Stimulated activated CD8-positive, alpha-beta memory T cell treated with anti-CD3 and anti-CD28 coated beads, Interleukin-15, amount 100 ng/mL, for 1 hour (primary cell): Measurements from ENCODE around the gene NOS3.
A peak's percentile ranks its signal among the peaks of the same experiment; 100 is the strongest.

Experiments used
- DNase-seq: peaks from one replicate; pipeline ENCODE4 v3.0.0-alpha.2; 2020; ENCODE audit warnings: low read depth

NOS3 gene

GRCh38 chr7:150979713-150980390 is 11.0 kb upstream of the NOS3 start:
- no peak for DNase-seq

DNA sequence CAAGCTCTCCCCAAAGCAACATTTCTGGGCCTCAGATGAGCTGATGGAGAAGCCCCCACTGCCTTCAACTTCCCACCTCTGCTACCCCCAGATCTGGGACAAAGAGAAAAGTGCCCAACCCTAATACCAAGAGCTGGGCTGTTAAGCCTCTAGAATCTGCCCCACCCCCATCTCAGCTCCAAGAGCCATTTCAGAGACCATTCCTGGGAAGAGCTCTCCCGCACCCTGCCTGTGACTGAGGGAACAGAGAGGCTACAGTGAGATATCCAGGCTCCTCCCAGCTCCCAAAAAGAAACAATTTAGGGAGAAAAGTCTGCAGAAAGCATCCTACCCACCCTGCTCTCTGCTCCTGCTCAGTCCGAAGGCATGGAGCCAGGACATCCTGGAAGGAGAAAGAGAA is 10.2 kb upstream of the NOS3 start:
- DNase-seq = no peak

DNA sequence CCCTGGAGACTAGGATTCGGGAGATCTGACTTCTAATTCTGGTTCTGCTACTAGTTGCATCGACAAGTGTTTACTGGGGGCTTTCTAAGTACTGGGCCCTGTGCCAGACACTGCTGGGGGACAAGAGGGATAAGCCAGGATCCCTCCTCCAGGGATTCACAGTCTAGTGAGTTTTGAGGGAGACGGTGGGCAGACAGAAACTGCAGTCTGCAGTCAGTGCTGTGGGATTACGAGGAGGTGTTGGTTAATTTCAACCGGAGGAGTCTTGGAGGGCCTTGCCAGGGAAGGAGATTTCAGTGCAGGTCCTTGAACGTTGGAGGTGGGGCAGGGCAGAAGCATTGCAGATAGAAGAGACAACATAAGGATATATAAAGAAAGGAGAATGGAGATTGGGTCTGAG is 9.2 kb upstream of the NOS3 start:
- no peak for DNase-seq

DNA sequence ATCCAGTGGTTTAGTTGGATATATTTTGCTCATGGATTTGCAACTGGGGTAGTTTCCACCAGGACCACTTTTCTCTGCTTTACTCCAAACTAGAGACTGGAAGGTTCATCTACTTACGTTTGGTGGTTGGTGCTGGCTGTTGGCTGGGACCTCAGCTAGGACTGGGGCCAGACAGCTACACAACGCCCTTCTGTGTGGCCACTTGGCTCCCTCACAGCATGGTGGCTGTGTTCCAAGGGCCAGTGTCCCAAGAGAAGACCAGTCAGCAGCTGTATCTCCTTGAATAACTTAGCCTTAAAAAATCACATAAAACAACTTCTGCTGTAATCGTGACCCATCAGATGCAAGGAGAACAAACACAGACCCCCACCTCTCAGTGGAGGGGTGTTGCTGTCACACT is 8.5 kb upstream of the NOS3 start:
- DNase-seq = no peak

- no peak for DNase-seq
Observed at GRCh38 chr7:150983893-150984368, 6.9 kb upstream of the NOS3 start.

- no peak for DNase-seq
Observed at GRCh38 chr7:150986099-150986512, 4.7 kb upstream of the NOS3 start.

DNA sequence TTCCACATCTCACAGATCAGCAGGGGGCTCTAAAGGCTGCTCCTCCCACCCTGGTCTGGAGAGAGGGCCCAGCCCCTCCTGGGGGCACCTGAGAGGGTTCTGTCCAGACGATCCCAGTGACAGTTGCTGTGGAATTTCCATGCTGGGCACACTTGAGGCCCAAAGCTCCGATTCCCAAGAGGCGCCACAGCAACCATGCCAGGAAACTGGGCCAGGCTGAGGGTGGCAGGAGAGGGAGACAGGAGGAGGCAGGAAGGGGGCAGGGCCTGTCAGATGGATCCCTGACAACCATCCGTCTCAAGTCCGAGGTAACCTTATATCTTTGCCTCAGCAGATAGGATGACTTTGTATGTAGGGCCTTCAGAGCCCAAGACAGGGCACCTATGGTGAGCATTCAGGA is 4.3 kb upstream of the NOS3 start:
- no peak for DNase-seq

DNA sequence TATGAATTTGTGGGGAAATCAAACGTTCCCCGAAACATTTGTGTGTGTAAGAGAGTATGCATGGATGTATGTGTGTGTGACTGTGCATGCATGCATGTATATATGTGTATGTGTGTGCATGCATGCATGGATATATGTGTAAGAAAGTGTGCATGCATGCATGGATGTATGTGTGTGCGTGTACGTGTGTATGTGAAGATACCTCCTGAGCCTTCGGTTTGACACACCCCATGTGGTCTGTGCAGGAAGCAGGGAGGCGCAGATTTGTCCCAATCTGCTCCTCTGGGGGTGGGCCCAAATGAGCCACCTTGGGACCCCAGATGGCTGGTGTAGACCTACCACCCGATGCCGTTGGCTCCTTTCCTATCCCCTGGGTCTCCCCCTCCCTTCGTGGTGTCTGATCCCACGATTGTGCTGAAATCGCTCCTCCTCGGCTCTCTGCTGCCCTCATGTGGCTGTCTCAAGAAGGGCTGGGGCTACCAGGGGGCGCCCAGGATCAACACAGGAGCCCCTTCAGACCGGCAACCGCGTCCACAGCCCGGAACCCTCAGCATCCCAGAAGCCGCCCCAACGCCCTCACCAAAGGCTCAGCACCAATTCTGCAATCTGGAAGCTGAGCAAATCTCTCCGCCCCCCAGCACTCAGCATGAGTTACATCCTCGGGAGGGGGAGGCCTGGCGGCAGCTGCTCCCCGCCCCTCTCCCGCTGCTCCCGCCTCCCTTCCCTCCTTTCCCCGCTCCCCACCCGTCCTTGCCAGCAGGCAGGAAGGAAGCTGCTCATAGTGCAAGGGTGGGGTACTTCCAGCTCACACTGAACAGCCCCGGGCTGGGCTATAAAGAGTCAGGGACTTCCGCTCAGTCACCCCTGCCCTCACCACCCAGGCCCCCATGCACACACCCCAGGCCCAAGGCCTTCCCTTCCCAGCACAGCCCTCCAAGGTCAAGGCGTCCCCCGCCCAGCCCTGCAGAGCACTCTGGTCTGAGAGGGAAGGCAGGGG is 2.3 kb upstream of the NOS3 start:
- peak; percentile 49 for DNase-seq

DNA sequence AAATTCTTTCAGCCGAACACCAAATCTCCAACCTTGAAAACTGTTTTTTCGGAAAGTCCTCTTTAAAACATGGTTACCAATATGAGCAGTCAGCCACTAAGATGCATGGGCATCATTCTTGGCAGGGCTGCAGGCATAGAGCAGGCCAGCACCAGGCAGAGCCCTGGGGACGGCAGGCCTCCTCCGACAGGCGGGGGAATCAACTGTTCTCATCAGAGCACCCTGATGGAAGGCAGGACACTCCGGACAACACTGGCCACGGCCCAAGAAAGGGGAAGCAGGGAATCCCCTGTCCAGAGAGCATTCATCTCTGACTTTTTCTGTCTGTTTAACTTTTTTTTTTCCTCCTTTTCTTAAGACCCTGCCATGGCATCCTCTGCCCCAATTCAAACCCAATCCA is 1.4 kb upstream of the NOS3 start:
- no peak for DNase-seq

DNA sequence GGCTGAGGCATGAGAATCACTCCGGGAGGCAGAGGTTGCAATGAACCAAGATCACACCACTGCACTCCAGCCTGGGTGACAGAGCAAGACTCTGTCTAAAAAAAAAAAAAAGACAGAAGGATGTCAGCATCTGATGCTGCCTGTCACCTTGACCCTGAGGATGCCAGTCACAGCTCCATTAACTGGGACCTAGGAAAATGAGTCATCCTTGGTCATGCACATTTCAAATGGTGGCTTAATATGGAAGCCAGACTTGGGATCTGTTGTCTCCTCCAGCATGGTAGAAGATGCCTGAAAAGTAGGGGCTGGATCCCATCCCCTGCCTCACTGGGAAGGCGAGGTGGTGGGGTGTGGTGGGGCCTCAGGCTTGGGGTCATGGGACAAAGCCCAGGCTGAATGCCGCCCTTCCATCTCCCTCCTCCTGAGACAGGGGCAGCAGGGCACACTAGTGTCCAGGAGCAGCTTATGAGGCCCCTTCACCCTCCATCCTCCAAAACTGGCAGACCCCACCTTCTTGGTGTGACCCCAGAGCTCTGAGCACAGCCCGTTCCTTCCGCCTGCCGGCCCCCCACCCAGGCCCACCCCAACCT is 1.3 kb downstream of the NOS3 start:
- no peak for DNase-seq

GRCh38 chr7:150992833-150993302 is 2.1 kb downstream of the NOS3 start:
- DNase-seq = no peak

GRCh38 chr7:150993511-150993910 is 2.7 kb downstream of the NOS3 start:
- no peak for DNase-seq

- no peak for DNase-seq
Observed at GRCh38 chr7:150994141-150994837, 3.5 kb downstream of the NOS3 start.

DNA sequence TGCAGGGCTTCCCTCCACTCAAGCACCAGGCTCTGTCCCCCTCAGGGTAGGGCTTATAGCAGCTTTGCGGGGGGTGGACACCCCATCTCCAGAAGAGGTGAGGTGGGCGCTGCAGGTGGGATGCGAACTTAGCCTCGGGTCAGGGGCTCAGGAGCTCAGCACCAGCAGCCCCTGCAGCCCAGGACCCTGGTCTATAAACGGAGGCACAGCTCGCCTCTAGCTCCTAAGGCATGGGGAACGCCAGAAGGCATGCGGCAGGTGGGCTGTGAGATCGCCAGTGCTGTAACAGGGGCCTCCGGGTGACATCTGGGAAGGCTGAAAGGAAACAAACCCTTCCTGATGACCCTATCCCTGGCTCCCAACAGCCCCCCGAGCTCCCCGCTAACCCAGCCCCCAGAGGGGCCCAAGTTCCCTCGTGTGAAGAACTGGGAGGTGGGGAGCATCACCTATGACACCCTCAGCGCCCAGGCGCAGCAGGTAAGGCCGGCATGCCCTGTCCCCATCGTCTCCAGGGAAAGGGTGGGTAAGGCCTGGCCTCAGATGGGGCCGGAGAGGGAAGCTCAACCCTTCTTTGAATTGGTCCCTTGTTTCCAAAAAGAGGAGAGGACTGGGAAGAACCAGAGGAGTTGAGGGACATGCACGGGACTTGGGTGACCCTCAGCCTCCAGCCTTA is 4.2 kb downstream of the NOS3 start:
- no peak for DNase-seq

GRCh38 chr7:150996376-150997074 is 5.7 kb downstream of the NOS3 start:
- no peak for DNase-seq

GRCh38 chr7:150997075-150997511 is 6.3 kb downstream of the NOS3 start:
- DNase-seq = no peak

- DNase-seq = no peak
Observed at GRCh38 chr7:150997817-150998216, 7.0 kb downstream of the NOS3 start.

DNA sequence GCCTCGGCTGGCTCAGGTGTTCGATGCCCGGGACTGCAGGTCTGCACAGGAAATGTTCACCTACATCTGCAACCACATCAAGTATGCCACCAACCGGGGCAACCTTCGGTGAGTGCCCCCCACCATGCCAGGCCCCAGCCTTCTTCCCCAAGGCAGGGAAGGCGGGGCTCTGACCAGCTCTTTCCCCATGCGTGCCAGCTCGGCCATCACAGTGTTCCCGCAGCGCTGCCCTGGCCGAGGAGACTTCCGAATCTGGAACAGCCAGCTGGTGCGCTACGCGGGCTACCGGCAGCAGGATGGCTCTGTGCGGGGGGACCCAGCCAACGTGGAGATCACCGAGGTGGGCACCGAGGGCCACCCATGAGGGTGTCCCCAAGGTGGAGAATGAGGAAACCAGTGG is 7.5 kb downstream of the NOS3 start:
- DNase-seq = no peak

- no peak for DNase-seq
Observed at GRCh38 chr7:150999001-150999400, 8.2 kb downstream of the NOS3 start.

DNA sequence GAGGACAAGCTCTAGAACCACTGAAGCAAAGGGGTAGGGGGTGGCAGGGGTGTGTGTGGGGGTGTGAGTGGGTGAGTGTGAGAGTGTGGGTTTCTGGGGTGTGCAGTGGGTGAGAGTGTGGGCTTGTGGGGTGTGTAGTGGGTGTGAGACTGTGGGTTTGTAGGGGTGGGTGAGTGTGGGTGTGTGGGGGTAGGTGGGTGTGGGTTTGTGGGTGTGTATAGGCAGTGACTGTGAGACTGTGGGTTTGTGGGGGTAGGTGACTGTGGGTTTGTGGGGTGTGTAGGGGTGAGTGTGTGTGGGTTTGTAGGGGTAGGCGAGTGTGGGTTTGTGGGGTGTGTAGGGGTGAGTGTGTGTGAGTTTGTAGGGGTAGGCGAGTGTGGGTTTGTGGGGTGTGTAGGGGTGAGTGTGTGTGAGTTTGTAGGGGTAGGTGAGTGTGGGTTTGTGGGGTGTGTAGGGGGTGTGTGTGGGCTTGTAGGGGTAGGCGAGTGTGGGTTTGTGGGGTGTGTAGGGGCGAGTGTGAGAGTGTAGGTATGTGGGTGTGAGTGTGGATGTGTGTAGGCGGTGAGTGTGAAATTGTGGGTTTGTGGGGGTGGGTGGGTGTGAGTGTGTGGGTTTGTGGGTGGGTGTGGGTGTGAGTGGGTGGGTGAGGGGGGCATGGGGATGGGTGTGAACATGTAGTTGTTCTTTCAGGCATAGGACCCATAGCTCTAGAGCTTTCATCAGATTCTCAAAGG is 8.8 kb downstream of the NOS3 start:
- no peak for DNase-seq
